ENCODE results near the gene DGKZ.

The DGKZ gene

DNA sequence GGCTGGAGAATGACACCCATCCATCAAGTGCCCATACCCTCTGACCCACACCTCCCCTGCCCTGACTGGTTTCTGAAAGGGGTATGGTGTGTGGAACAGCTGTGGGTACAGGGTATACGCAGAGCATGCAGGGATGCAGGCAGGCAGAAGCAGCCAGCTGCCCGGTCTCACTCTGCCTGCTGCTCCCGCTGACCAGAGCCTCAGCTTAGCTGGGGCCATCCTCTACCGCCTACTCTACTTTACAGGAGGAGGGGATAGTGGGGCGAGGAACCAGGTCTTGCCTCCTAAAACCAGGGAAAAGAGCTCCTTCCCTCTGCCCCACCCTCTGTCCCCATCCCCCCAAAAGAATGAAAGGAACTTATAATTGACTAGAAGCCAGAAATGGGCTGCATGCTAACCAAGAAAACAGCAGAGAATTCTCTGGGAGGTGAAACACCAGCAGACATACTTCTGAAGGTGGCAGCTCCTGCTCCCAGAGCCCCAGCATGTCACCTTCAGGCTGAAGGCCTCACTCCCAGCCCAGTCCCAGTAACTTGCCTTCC, 57.3 kb downstream of the DGKZ start:
- no peak for DNase-seq

- DNase-seq = no peak
Measured at GRCh38 chr11:46407635-46408034, 60.4 kb downstream of the DGKZ start.

DNA sequence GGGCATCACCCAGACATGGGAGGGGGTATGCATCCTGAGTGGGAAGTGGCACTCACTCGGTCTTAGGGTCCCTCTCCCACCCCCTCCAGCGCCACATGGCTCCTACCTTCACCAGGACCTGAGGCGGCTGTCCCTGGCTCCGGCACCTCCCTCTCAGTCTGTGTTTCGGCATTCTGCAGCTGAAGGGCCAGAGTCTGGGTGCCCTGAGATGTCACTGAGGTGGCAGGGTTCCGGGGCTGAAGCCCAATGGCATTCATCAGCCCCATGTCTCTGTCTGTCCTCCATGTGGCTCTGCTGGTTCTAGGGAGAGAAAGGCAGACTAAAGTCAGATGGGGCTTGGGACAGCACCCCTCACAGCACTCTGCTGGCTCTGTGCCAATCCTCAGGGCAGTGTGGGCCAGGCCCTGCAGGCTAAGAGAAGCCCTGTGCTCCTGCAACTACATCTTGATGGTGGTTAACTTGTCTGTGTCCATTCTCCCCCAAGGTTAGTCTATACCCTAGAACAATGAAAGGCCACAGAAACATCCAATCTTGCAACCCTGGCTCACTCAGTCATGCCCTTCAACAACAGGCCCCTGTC, 61.2 kb downstream of the DGKZ start:
- no peak for DNase-seq

DNA sequence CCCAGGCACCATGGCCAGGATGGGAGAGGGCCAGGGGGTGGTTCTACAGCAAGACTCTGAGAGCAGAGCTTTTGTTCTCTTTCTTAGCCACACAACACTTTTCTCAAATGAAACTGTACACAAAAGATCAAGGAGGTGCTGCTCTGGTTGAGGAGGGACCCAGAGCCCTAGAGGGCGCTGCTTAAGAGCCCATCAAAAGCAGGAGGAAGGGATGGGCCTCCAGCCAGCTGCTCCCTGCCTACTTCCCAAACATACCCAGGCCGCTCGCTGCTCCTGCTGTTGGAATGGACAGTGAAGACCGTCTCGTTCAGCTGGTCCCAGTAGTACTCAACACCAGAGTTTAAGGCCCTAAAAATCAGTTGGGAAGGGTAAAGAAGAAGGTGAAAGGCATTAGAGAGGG, 62.8 kb downstream of the DGKZ start:
- no peak for DNase-seq

GRCh38 chr11:46413760-46414465, 66.7 kb downstream of the DGKZ start:
- no peak for DNase-seq

GRCh38 chr11:46414466-46414796, 67.2 kb downstream of the DGKZ start:
- DNase-seq = no peak

GRCh38 chr11:46414879-46415278, 67.6 kb downstream of the DGKZ start:
- no peak for DNase-seq

DNA sequence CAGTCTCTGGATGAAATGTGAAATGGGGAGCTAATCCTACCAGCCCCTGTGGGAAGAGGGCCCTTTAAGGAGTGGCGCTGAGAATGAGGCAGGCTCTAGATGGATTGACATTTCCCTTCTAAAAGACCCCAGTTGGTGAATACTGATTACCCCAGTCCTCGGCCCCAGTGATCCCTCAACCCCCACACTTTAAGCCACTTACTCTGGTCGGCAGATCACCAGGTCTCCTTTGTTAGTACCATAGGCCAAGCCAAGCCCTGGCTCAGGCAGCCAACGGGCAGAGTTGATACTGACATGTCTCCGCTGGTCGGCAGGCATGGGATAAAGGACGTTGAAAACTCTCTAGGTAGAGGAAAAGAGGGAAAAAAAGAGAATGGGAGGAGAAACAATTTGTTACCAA, 70.4 kb downstream of the DGKZ start:
- DNase-seq = no peak

GRCh38 chr11:46418751-46419150, 71.5 kb downstream of the DGKZ start:
- DNase-seq = no peak

DNA sequence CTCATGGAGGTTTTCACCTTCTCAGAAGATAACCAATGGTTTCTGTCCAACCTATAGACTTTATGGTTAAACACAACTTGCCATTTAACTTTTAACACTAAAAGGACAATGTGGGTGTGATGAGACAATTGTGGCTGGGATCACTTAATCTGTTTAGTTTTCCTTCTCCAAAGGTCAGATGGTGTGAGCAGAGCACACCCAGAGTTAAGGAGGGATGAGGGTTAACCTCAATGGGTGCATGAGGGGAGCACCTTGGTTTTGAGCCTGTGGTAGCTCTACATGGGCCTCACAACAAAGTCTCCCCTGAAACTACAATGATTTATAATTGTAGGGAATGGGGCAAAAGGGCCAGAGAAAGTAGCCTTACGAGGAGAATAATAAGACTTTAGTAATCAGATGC, 73.2 kb downstream of the DGKZ start:
- DNase-seq = no peak

GRCh38 chr11:46421257-46421880, 74.1 kb downstream of the DGKZ start:
- DNase-seq = no peak

GRCh38 chr11:46422588-46422987, 75.3 kb downstream of the DGKZ start:
- no peak for DNase-seq

DNA sequence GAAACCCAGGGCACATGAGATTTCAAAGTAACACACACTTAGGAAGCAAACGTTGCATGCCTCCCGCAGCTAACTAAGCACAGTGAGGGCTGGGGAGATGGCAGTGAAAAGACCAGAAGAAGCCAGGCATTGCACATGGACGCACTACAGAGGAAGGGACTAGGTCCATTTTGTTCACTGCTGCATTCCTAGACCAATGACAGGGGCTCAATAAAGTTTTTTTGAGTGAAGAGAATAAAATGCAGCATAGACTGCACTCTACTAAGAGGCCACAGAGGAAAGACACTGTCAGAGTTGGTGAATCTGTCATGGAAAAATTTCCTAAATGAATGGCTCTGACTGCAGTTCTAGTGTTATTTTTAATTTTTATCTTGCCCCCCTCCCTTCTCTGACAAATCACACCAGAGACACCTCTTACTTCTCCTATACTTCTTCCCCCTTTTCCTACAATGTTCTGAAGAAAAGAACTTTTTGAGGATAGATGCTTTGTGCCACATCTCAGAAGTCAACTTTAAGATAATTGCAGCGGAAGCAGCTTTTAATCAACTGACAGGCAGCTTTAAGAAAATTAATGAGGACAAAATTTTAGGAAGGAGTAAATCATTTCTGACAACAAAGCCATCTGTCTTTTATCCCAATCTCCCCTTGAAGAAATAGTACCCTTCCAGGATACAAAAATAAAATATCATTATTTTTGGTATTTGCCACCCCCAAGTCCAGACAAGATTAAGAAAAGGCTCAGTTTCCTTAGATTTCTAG, 79.1 kb downstream of the DGKZ start:
- DNase-seq = no peak

GRCh38 chr11:46427364-46427763, 80.1 kb downstream of the DGKZ start:
- no peak for DNase-seq

DNA sequence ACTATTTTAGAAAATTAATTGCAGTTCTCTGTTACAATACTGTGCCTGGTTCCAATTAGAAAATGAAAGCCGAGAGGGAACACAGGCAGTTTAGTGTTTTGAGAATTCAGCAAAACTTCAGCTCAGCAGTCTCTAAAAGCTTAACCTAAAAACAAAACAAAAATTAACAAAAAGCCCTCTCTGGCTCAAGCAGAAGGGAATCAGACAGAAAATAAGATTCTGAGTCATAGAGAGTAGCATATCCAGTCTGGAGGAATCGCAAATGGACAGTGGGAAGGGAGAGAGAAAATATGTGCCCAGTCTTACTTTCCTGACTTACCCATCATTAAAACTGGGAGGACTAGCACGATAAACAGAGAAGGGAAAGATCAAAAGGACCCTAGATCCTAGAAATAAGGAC, 82.5 kb downstream of the DGKZ start:
- DNase-seq = no peak
